Activated naive CD4-positive, alpha-beta T cell treated with anti-CD3 and anti-CD28 coated beads, Interleukin-2, amount 50 U/mL, for 72 hours (primary cell): Measurements from ENCODE around the gene SYNM. TPM values are rescaled to one million over a fixed set of nuclear protein-coding genes. Genes with fewer than 3 reads are reported as not detected.
"Not testable (repeated sequence)": the region's sequence is repeated elsewhere in the genome, so short reads cannot be mapped to it uniquely, and the experiment has no call there.

Experiments used
- ATAC-seq, 2 donors: fragments of 150-1000 bp; cut with Tn5 transposase; 2 replicates each; pipeline ENCODE4 v1.10.0; 2021; ENCODE audit warnings: mild to moderate bottlenecking in 2 of 2, moderate library complexity in 2 of 2
- DNase-seq, 2 donors: peaks; one replicate each; pipeline ENCODE4 v3.0.0; 2021 to 2022; ENCODE audit warnings: low spot score in 2 of 2
- H3K27ac Mint-ChIP-seq, 2 donors: one replicate each; pipeline ENCODE4 v1.8.0; 2022; ENCODE audit warnings: mild to moderate bottlenecking in 2 of 2, mixed read lengths in 2 of 2
- H3K36me3 Mint-ChIP-seq, 2 donors: one replicate each; pipeline ENCODE4 v1.8.0; 2022; ENCODE audit warnings: mixed read lengths in 2 of 2
- H3K9me3 Mint-ChIP-seq, 2 donors: one replicate each; pipeline ENCODE4 v1.8.0; 2022; ENCODE audit warnings: mixed read lengths in 2 of 2
- total RNA-seq, 2 donors: library from RNA; stranded (reverse); gene quantifications; one replicate each; pipeline ENCODE4 v1.2.3, GENCODE V29; 2022

The SYNM gene
- total RNA-seq, 2 donors from 2014 or later, result 0.16 to 0.43 TPM

DNA sequence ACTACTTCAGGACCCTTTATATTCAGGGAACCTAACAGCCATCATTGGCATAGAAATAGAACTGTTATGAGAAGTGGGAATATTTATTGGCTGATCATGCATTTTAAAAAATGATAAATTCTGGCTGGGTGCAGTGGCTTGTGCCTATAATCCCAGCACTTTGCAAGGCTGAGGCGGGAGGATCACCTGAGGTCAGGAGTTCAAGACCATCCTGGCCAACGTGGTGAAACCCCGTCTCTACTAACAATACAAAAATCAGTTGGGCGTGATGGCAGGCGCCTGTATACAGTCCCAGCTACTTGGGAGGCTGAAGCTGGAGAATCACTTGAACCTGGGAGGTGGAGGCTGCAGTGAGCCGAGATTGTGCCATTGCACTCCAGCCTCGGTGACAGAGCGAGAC lies 6.8 kb downstream of the SYNM start:
- not testable (repeated sequence) for DNase-seq, ATAC-seq, H3K9me3 Mint-ChIP-seq, H3K36me3 Mint-ChIP-seq, H3K27ac Mint-ChIP-seq

DNA sequence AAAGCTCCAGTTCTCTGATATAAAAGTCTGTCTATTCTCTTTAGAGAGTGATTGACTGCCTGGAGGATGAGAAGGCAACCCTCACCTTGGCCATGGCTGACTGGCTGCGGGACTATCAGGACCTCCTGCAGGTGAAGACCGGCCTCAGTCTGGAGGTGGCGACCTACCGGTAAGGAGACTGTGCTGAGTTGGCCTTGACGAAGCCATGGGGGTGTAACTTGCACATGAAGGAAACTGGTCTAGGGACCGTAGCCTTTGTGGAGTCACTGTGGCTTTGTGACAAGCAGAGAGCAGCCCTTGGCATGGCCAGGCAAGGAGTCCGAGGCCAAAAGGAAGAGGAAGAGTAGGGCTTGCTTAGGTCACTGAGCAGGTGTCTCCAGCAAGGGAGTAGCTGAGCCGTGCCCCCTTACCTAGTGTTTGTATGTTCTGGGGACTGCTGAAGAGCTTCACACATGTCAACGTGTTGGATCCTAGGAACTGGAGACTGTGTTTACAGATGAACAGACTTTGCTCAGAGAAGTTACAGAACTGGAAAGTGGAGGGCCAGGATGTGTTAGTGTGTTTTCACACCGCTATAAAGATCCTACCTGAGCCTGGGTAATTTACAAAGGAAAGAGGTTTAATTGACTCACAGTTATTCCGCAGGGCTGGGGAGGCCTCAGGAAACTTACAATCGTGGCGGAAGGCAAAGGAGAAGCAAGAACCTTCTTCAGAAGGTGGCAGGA lies 8.8 kb downstream of the SYNM start:
- ATAC-seq (no peak), DNase-seq (no peak)
- Mint-ChIP-seq H3K27ac (no peak overlapping the region), H3K36me3 (no peaks in the 10 kb centered on the region), H3K9me3 (no peaks in the 10 kb centered on the region)

DNA sequence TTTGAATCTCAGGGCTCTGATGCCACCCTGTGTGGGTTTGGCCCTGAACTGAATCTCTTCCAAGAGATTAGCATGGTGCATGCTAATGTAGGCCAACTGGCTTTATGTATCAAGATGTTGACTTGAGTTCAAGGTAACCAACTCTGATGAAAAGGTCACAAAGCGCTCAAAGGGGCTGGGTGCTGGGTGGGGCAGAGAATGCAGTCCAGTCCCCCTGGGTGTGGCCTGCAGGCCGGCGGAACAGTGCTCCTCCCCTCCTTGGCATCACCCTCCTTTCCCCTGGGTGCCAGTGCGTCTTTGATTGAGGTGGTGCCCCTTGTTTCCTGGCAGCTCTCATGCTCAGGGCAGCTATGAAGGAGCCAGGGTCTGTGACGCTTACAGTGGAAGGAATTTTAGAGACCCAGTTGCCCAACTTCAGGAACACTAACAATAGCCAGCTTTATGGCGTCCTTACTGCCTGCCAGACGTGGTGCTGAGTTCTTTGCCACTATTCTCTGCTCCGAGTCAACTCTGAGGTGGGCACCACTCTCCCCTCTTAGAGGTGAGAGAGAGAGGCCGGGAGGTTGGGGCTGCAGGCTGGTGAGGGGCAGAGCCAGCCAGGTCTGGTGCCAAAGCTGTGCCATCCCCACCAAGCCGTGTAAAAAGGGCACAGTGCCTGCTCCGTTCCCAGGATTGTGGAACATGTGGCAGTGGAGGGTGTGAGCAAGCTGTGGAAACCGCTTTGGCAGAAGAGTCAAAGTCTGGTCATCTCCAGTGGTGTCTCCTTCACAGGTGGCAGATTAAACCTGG lies 9.8 kb downstream of the SYNM start:
- DNase-seq (peak in 1 of 2 donors; percentile 28), ATAC-seq (no peak)
- Mint-ChIP-seq H3K36me3 (no peaks in the 10 kb centered on the region), H3K27ac (no peak overlapping the region), H3K9me3 (no peaks in the 10 kb centered on the region)

DNA sequence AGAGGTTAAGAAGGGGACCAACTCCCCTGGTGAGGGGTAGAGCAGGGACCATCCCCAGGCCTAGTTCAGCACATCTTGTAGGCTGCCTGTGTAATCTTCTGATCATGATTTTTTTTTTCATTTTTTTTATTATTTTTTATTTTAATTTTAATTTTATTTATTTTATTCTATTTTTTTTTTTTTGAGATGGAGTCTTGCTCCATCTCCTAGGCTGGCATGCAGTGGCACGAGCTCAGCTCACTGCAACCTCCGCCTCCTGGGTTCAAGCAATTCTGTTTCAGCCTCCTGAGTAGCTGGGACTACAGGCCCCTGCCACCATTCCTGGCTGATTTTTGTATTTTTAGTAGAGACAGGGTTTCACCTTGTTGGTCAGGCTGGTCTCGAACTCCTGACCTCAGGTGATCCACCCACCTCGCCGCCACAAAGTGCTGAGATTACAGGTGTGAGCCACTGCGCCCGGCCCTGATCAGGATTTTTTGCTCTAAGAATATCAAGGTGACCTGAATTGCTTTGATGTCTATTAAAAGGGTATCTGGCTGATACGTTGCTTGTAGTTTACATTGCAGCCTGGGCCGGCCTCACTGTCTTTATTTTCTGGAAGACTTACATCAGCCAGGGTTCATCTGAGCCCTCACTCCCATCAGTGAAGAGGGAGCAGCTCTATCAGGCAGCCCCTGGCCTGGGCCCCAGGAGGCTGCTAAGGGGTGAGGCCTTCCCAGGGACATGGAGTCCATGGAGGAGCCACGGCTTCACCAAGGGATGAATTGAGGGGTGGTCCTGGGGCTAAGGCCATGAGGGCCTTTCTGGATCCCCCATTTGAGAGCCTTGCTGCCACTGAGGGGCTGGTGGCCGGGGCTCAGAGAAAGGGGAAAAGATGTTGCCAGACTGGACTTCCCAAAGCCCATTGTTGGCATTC lies 10.7 kb downstream of the SYNM start:
- Mint-ChIP-seq H3K9me3 (no peaks in the 10 kb centered on the region), H3K27ac (no peak overlapping the region), H3K36me3 (no peaks in the 10 kb centered on the region)
- DNase-seq, result no peak
- ATAC-seq, result no peak

DNA sequence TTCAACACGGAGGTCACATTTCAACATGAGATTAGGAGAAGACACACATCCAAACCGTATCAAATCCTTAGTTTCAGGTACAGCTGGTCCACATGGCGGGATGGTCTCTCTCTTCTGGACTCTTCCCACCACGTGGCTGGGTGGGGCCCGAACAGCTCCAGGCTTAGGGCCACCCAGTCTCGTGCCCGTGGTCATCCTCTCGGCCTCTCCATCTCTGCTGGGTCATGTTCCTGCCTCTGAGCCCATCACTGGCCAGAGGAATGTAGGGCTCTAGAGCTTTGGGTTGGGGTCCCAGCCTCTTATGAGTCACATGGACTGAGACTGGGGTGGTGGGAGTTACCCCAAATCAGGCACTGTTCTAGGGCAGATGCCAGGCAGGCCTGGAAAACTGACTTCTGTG lies 12.2 kb downstream of the SYNM start:
- ATAC-seq (no peak), DNase-seq (peak in 1 of 2 donors; percentile 34)
- H3K27ac Mint-ChIP-seq, result no peak overlapping the region
- no peaks in the 10 kb centered on the region for H3K36me3 Mint-ChIP-seq
- no peaks in the 10 kb centered on the region for H3K9me3 Mint-ChIP-seq

DNA sequence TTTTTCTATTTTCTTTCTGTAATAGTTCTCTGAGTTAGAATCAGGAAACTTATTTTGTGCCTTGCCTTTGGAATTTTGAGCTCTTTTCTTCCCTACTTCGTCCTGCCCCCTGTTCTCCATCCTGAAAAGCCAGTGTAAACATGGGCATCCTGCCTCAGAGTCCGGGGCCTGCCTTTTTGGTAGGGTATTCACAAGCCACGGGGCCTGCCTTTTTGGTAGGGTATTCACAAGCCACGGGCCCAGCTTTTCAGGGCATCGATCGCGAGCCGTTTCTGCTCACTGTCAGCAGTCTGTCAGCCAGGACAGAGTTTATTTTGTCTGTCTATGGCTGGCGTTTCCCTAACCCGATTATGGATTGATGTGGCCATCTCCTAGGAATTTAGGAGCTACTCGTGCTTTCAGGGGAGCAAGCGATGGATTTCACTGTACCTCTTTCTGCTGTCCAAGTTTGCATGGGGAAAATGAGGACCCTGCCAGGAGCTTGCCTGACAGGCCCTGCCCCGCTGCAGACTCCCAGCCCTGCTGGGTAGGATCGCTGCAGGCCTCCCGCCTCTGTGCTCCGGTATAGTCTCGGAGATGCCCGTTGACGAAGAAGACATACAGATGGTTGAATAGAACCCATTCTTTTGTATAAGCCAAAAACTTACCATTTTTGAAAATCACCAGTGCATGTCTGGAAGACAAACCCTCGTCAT lies 12.8 kb downstream of the SYNM start:
- ATAC-seq (no peak), DNase-seq (peak in 1 of 2 donors; percentile 25)
- H3K27ac Mint-ChIP-seq, result peak overlapping the region in 1 of 2 donors; percentile 73
- H3K36me3 Mint-ChIP-seq, result no peaks in the 10 kb centered on the region
- no peaks in the 10 kb centered on the region for H3K9me3 Mint-ChIP-seq

DNA sequence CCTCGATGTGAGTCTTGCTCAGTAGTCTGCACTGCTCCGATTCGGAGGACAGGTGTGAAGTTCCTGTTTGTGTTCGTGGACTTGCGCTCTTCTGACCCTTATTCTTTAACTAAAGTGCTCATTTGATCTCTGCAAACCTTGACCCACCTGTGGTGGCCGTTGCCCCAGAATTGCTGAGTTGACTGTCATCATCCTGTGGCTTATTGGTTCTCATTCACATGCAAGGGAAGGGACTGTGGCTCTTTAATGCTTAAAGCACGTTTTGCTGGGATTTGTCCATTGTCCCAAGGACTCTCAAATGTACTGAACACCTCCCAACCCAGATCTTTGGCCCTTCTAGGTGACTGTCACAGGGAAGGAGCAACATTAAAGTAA lies 13.4 kb downstream of the SYNM start:
- DNase-seq (no peak), ATAC-seq (no peak)
- Mint-ChIP-seq H3K9me3 (no peaks in the 10 kb centered on the region), H3K27ac (no peak overlapping the region), H3K36me3 (no peaks in the 10 kb centered on the region)

DNA sequence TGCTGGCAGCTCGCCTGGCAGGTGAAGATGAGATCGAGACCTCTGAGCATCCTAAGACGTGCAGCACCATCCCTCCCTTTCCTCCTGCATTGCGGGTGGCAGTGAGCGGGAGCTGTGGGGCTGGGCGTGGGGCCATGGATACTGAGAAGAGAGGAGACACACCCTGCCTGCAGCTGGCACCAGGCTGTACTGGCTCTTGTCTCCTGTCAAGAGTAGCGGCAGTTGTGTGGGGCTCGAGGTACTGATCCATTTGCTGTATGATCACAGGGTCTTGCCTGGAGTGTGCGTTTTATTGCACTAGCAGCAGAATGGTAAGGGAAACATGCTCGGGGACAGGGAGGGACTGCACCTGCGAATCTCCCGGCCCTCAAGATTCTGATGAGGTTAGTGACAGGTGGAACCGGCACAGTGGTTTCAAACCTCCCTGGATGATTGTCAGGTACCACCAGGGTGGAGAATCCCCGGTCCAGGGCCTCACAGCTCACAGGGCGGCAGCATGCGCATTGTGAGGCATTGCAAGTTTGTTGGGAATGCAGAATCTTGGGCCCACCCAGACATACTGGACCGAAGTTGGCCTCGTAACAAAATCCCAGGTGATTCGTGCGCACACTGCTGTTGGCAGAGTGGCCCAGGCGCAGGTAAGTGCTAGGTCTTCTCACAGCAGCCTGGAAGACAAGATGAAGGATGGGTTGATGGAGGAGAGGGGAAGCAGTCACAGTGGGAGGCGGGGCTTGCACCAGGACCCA lies 14.1 kb downstream of the SYNM start:
- Mint-ChIP-seq H3K9me3 (no peaks in the 10 kb centered on the region), H3K27ac (no peak overlapping the region), H3K36me3 (no peaks in the 10 kb centered on the region)
- no peak for DNase-seq
- no peak for ATAC-seq

DNA sequence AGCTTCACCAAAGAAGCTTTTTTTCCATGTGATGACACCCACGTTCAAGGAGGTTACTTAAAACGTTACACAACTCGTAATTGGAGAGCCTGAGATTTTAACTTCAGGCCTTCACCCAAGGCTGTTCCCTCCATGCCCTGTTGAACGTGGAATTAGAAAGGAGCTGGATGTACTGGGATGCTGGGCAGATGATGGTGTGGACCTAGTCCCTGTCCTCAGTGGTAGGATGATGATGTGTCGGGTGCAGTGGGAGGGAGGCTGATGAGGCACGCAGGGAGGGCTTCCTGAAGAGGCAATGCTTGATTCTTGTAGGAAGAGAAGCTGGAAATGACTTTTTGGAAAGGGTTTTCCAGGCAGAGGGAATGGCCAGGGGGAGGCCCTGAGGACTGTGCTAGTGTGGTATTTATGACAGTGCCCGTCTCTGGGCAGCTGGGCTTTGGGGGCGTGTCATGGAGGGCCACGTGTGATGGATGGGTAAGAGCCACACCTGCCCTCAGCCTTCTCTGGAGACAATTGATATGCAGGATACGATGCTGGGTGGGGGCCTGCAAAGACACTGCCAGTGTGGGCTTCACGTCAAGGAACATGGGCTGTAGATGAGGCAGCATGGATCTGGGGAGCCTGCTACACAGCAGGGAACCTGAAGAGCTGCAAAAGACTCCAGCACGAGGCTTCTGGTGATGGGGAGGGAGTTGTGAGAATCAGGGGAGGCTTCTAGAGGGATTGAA lies 15.3 kb downstream of the SYNM start:
- H3K9me3 Mint-ChIP-seq, result no peaks in the 10 kb centered on the region
- no peaks in the 10 kb centered on the region for H3K36me3 Mint-ChIP-seq
- peak in 1 of 2 donors; percentile 38 for DNase-seq
- ATAC-seq, result no peak
- H3K27ac Mint-ChIP-seq, result peak overlapping the region in 1 of 2 donors; percentile 12

DNA sequence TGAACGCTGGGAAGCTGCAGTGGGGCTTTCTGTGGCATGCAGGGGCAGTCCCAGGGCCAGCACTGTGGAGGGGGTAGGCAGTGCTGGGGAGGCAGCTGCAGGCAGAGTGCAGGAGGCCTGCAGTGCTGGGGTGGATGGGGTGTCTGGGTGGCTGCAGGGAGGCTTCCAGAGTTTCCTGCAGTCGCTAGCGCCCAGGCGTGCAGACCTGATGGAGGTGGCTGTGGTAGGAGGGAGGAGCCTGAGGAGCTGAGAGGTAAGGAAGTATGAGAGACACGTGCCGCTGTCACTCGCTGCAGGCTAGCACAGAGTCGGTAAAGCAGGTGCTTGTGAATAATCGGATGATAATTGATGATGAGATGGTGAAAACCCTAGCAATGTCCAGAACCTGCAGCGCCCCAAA lies 16.3 kb downstream of the SYNM start:
- no peak for ATAC-seq
- no peaks in the 10 kb centered on the region for H3K36me3 Mint-ChIP-seq

DNA sequence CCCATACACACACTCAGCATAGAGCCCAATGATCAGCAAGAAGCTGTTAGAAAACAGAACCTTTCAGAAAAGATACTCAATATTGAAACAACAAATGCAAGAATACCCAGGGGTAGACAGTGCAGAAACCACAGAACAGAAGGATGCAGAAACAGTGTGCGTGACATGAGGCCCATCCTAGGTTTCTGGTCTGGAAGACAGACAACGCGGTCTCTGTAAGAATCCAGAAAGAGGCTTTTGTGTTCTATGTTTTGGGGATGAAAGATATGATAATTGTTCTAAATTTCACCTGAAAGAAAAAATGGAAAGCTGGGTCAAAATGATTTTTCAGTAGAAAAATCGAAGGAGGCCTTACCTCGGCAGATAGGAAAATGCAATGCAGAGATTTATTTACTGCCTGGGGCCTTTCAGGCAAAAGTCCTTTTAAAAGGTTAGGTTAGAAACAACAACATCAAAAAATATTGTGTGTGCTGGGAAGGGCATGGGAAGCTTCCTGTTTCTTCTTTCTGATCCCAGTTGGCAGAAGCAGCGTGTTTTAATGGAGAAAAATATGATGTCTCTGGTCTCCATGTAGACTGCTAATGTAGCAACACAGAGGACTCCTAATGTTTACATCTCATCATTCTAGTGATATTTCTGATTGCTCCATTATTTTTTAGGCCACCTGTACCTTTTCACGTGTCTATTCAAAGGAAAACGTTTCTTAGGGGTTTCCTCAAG lies 17.0 kb downstream of the SYNM start:
- Mint-ChIP-seq H3K36me3 (no peaks in the 10 kb centered on the region), H3K27ac (no peak overlapping the region), H3K9me3 (no peaks in the 10 kb centered on the region)
- DNase-seq (no peak), ATAC-seq (no peak)

More for the DNA sequence above, 16.3 kb downstream of the SYNM start:
- H3K9me3 Mint-ChIP-seq, result no peaks in the 10 kb centered on the region
- H3K27ac Mint-ChIP-seq, result no peak overlapping the region
- DNase-seq, result peak in 1 of 2 donors; percentile 31

DNA sequence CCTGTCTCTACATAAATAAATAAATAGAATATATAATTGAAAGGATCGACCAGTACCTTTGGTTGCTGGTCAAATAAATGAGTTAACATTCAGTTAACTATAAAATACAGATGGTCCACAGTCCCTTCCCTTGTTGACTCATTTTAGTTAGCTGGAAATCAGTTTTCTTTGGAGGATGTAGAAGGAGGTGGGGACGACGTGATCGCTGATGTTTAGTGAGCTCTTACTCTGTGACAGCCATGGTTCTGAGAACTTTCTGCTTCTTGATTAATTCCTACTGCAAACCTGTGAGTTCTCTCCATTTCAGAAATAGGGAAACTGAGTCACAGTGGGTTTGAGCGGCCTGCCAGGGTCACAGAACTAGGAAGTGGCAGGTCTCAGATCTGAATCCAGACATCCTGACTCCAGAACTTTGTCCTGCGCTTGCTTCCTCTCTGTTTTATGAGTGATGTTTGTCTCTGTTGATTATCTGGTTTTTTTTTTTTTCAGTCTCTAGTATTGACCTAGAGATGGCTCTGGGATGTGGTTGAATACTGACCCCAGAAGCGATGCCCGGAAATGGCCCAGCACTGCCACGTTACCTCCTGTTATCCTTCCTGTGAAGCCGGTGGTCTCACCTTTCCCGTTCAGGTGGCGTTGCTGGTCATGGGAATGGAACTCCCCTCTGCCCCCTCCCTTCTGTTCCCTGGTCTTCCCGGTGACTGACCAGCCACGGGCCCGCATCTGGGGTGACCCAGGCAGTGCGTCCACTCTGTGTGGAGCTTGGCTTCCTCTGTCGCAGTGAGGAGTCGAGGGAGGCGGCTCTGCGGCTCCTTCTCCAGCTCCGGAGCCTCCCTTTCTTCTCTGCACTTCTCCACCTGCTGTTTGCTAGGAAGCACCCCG lies 18.2 kb downstream of the SYNM start:
- DNase-seq (no peak), ATAC-seq (no peak)
- Mint-ChIP-seq H3K27ac (no peak overlapping the region), H3K9me3 (no peaks in the 10 kb centered on the region), H3K36me3 (no peaks in the 10 kb centered on the region)

DNA sequence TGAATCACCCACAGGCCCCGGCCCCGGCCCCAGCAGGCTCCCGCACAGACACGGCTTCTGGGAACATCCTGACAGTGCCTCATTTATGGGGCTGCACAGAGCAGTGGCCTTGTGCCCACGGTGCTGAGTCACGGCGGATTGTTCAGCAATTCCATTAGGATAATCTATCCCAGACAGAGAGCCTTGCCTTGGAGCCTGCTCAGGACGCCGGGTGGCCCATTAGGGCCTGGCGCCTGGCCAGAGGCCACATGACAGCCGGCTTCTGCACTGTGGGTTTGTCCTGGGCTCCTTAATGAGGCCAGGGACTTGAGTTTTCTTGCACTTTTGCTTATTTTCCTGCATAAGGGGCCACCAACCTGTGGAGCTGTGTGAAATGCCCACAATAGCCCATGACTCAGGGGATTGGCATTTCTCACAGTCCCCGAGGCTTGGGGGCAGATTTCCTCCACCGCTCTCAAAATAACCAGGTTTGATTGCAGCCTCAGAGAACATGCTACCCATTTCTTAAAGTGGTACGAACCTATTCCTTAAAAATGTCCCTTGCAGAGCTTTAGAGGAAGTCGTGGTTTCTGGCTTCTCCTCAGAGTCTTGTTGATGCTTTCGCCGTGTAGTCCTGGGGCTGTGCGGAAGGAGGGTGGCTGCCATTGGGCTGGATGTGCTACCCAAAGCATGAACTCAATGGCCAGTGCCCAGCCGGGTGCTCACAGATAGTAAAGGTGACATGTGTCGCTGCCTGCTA lies 19.0 kb downstream of the SYNM start:
- Mint-ChIP-seq H3K9me3 (no peaks in the 10 kb centered on the region), H3K27ac (no peak overlapping the region), H3K36me3 (no peaks in the 10 kb centered on the region)
- ATAC-seq (no peak), DNase-seq (no peak)
